WTC11 (cell line): ENCODE measurements around the gene ESCO1. TPM values are rescaled to one million over a fixed set of nuclear protein-coding genes. Genes with fewer than 3 reads are reported as not detected.

Source experiments
- ATAC-seq: fragments of 200-7000 bp; cut with Tn5 transposase; 2 replicates; pipeline ENCODE4 v1.10.0; 2021; ENCODE audit warnings: mild to moderate bottlenecking, moderate library complexity
- CTCF ChIA-PET: fragments of 300-600 bp; sonication (Branson Sonifier 250); formaldehyde crosslinking; loops from one replicate; lab custom pipeline; 2021; ENCODE audit warnings: antibody characterized with exemption; lab: Charles Lee
- POLR2A ChIA-PET: fragments of 350-600 bp; sonication (Branson Sonifier 250); formaldehyde crosslinking; loops from one replicate; lab custom pipeline; 2021; ENCODE audit warnings: antibody characterized with exemption; lab: Charles Lee
- DNase-seq: peaks from one replicate; pipeline ENCODE4 v3.0.0; 2021; ENCODE audit warnings: low spot score
- H3K27ac Mint-ChIP-seq: 2 replicates; pipeline ENCODE4 v1.8.0; 2021; ENCODE audit warnings: mixed read lengths
- H3K27me3 Mint-ChIP-seq: 2 replicates; pipeline ENCODE4 v1.8.0; 2021; ENCODE audit warnings: low read depth, mild to moderate bottlenecking, moderate library complexity, mixed read lengths
- H3K36me3 Mint-ChIP-seq: 2 replicates; pipeline ENCODE4 v1.8.0; 2021; ENCODE audit warnings: mixed read lengths
- H3K4me1 Mint-ChIP-seq: 2 replicates; pipeline ENCODE4 v1.8.0; 2022; ENCODE audit warnings: mixed read lengths
- H3K4me3 Mint-ChIP-seq: 2 replicates; pipeline ENCODE4 v1.8.0; 2021; ENCODE audit warnings: mild to moderate bottlenecking, moderate library complexity, mixed read lengths
- H3K9me3 Mint-ChIP-seq: 2 replicates; pipeline ENCODE4 v1.8.0; 2021; ENCODE audit warnings: mixed read lengths
- CREB1 ChIP-seq: sonication (generic); formaldehyde crosslinking; IDR thresholded peaks from 2 replicates; pipeline ENCODE4 v1.8.0; 2023; ENCODE audit warnings: mild to moderate bottlenecking, missing genetic modification reagents
- EMX1 ChIP-seq: fragments of 250-450 bp; sonication (Bioruptor Pico); IDR thresholded peaks from 2 replicates; pipeline ENCODE4 v1.8.0; 2021; ENCODE audit warnings: mild to moderate bottlenecking
- IRF1 ChIP-seq: sonication (generic); formaldehyde crosslinking; IDR thresholded peaks from 2 replicates; pipeline ENCODE4 v1.8.0; 2023; ENCODE audit warnings: missing genetic modification reagents
- NR3C1 ChIP-seq: sonication (generic); formaldehyde crosslinking; conservative IDR thresholded peaks from 2 replicates; pipeline ENCODE4 v1.8.1; 2023; ENCODE audit warnings: low read depth, mild to moderate bottlenecking, missing genetic modification reagents
- SOX15 ChIP-seq: fragments of 250-450 bp; sonication (Bioruptor Pico); IDR thresholded peaks from 2 replicates; pipeline ENCODE4 v1.9.0; 2021; ENCODE audit warnings: mild to moderate bottlenecking
- TEAD4 ChIP-seq: sonication (generic); formaldehyde crosslinking; IDR thresholded peaks from 2 replicates; pipeline ENCODE4 v1.8.0; 2022; ENCODE audit warnings: mild to moderate bottlenecking, missing genetic modification reagents
- ZMAT4 ChIP-seq: fragments of 250-450 bp; sonication (Bioruptor Pico); IDR thresholded peaks from 2 replicates; pipeline ENCODE4 v1.9.0; 2021; ENCODE audit warnings: mild to moderate bottlenecking
- ZNF281 ChIP-seq: sonication (generic); formaldehyde crosslinking; IDR thresholded peaks from 2 replicates; pipeline ENCODE4 v1.8.0; 2023; ENCODE audit warnings: mild to moderate bottlenecking, missing genetic modification reagents
- ZNF396 ChIP-seq: fragments of 250-450 bp; sonication (Bioruptor Pico); IDR thresholded peaks from 2 replicates; pipeline ENCODE4 v1.8.0; 2021; ENCODE audit warnings: mild to moderate bottlenecking, moderate library complexity, borderline replicate concordance
- ZNF425 ChIP-seq: fragments of 250-450 bp; sonication (Bioruptor Pico); conservative IDR thresholded peaks from 2 replicates; pipeline ENCODE4 v1.9.0; 2021; ENCODE audit warnings: mild to moderate bottlenecking
- ZSCAN18 ChIP-seq: fragments of 250-450 bp; sonication (Bioruptor Pico); IDR thresholded peaks from 2 replicates; pipeline ENCODE4 v2.1.2; 2022; ENCODE audit warnings: mild to moderate bottlenecking, moderate library complexity
- total RNA-seq: library from RNA; stranded (reverse); gene quantifications from 3 replicates; pipeline ENCODE4 v1.2.3, GENCODE V29; 2021

Gene ESCO1
- total RNA-seq, 1 experiment from 2014 or later: 46.5 TPM

- no peak for TF ChIP-seq EMX1 (CRISPR knock-in tag)
- no peak for TF ChIP-seq CREB1
These were observed 118.8 kb downstream of the ESCO1 start (continued) for GRCh38 chr18:21481739-21482138.

- Mint-ChIP-seq H3K4me1 (peaks cover 5% of the 10 kb centered on the region), H3K9me3 (peaks cover 5% of the 10 kb centered on the region; the same call in 1 of the 2 replicates), H3K36me3 (no peaks in the 10 kb centered on the region), H3K27ac (no peak overlapping the region), H3K4me3 (no peak overlapping the region), H3K27me3 (peaks cover 2% of the 10 kb centered on the region; the same call in 1 of the 2 replicates)
- no peak for TF ChIP-seq ZNF281
- no peak for TF ChIP-seq IRF1 (CRISPR knock-in tag)
- no peak for TF ChIP-seq SOX15
- TF ChIP-seq ZMAT4 (CRISPR knock-in tag): no peak
- no peak for TF ChIP-seq ZNF425 (CRISPR knock-in tag)
- TF ChIP-seq ZNF396 (CRISPR knock-in tag): no peak
- TF ChIP-seq CREB1: no peak
- no peak for TF ChIP-seq NR3C1 (CRISPR knock-in tag)
- no peak for TF ChIP-seq ZSCAN18 (CRISPR knock-in tag)
- TF ChIP-seq TEAD4: no peak
- DNase-seq: no peak
- ATAC-seq: no peak
- CTCF ChIA-PET: interaction anchor here (1.5 to 1.6 kb wide), 2 partner anchors 288 kb away, joined by 3 to 4 read pairs; no protein-coding TSS in a partner anchor
- POLR2A ChIA-PET: no interaction called here
These were observed 120.8 kb downstream of the ESCO1 start for GRCh38 chr18:21479721-21480120.

Other genes starting within 250 kb of the ESCO1 start
- 136 to 140 TPM (median 137 TPM) in 3 replicates for gene SNRPD1, start 11.6 kb upstream of the ESCO1 start, total RNA-seq
- gene ABHD3, start 104.1 kb upstream of the ESCO1 start, total RNA-seq: 11.1 to 12.1 TPM (median 11.5 TPM) in 3 replicates
- gene MIB1, start 140.1 kb upstream of the ESCO1 start, total RNA-seq: 57.6 to 63.9 TPM (median 58.8 TPM) in 3 replicates